ENCODE results near the gene NUCKS1.

Gene NUCKS1

DNA sequence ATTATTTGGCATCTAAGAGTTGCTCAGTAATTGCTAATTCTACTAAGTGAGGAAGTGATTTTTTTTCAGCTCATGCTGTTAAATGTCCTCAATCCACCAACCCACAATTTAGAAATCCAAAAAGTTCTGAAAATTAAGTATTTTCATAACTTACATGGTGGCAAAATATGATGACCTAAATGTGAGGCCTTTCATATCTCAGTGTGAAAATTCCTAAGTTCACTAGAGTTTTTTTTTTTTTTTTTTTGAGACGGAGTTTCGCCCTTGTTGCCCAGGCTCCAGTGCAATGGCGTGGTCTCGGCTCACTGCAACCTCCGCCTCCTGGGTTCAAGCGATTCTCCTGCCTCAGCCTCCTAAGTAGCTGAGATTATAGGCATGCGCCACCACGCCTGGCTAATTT lies 5.6 kb downstream of the NUCKS1 start:
- no peak for DNase-seq (ENCODE audit: low spot score)
- TF ChIP-seq, protein P1, sequence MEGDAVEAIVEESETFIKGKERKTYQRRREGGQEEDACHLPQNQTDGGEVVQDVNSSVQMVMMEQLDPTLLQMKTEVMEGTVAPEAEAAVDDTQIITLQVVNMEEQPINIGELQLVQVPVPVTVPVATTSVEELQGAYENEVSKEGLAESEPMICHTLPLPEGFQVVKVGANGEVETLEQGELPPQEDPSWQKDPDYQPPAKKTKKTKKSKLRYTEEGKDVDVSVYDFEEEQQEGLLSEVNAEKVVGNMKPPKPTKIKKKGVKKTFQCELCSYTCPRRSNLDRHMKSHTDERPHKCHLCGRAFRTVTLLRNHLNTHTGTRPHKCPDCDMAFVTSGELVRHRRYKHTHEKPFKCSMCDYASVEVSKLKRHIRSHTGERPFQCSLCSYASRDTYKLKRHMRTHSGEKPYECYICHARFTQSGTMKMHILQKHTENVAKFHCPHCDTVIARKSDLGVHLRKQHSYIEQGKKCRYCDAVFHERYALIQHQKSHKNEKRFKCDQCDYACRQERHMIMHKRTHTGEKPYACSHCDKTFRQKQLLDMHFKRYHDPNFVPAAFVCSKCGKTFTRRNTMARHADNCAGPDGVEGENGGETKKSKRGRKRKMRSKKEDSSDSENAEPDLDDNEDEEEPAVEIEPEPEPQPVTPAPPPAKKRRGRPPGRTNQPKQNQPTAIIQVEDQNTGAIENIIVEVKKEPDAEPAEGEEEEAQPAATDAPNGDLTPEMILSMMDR (IDR thresholded peaks at IDR 0.05; ENCODE audit: extremely low read depth, missing control alignments): no peak

DNA sequence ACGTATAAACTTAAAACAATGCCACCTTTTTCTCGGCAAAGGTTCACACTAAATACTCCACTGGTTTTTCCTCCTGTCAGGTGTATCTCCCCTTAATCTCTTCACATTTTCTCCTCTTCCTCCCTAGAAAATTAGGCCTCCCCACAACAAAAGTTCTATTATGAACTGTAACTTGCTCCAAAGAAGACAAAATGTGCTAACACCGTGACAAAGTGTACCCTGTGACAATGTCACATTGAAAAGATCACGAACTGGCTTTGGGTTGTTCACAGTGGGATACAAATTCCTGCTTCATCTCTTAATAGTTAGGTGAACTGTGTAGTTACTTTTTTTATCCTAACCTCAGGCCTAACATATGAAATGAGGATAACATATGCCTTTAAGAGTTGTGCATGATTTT lies 6.0 kb downstream of the NUCKS1 start:
- DNase-seq (ENCODE audit: low spot score): no peak

DNA sequence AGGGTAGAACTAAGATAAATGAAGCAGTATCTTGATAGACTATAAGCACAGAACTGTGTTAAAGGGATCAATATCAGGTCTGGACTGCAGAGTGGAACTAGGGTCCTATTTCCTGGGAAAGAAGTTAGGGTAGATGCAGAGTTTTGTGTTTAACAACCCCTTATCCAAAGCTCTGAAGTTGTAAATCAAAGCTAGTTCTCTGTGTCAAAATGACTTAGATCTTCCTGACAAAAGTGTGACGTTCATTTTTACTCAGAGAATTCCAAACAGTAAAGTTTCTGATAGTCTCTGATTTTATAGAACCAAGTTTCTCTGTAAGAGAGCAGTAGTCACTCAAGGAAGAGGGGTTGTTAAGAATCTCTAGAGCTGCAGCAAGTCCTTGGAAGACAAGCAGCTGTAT lies 8.3 kb downstream of the NUCKS1 start:
- TF ChIP-seq, protein P1 (IDR thresholded peaks at IDR 0.05; ENCODE audit: extremely low read depth, missing control alignments): no peak
- no peak for DNase-seq (ENCODE audit: low spot score)

More for the DNA sequence above, 6.0 kb downstream of the NUCKS1 start:
- TF ChIP-seq, protein P1 (IDR thresholded peaks at IDR 0.05; ENCODE audit: extremely low read depth, missing control alignments): no peak

DNA sequence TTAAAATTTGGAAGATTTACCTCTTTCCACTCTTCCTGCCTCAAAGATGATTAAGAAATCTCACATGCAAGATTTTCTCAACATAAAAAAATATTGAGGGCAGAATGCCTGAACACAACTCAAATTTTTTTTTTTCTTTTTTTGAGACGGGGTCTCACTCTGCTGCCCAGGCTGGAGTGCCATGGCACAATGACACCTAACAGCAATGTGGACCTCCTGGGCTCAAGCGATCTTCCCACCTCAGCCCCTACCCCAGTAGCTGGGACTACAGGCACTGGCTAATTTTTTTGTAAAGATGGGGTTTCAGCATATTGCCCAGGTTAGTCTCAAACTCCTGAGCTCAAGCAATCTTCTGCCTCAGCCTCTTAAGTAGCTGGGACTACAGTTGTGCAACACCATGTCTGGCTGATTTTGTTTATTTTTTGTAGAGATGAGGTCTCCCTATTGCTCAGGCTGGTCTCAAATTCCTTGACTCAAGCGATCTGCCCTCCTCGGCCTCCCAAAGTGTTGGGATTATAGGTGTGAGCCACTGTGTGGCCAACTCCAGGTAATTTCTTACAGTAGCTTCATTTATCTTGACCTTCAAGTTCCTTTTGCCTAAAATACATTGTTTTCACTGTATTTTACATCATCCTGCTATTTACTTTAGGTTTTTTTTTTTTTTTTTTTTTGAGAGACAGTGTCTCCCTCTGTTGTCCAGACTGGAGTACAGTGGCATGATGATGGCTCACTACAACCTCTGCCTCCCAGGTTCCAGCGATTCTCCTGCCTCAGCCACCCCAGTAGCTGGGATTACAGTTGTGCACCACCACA lies 10.4 kb downstream of the NUCKS1 start:
- no peak for DNase-seq (ENCODE audit: low spot score)
- TF ChIP-seq, protein P1 (IDR thresholded peaks at IDR 0.05; ENCODE audit: extremely low read depth, missing control alignments): no peak

DNA sequence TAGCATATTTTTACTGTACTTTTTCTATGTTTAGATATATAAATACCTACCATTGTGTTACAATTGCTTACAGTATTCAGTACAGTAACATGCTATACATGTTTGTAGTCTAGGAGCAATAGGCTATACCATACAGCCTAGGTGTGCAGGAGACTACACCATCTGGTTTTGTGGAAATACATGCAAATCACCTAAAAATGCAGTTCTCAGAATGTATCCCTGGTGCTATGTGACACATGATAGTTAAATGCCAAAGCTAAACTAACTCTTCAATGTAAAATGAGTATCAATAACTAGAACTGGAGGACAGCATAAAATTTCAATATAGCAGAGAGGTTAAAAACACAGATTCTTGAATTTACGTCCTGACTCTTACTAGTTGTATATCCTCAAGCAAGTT lies 14.8 kb downstream of the NUCKS1 start:
- TF ChIP-seq, protein P1 (IDR thresholded peaks at IDR 0.05; ENCODE audit: extremely low read depth, missing control alignments): no peak
- no peak for DNase-seq (ENCODE audit: low spot score)

DNA sequence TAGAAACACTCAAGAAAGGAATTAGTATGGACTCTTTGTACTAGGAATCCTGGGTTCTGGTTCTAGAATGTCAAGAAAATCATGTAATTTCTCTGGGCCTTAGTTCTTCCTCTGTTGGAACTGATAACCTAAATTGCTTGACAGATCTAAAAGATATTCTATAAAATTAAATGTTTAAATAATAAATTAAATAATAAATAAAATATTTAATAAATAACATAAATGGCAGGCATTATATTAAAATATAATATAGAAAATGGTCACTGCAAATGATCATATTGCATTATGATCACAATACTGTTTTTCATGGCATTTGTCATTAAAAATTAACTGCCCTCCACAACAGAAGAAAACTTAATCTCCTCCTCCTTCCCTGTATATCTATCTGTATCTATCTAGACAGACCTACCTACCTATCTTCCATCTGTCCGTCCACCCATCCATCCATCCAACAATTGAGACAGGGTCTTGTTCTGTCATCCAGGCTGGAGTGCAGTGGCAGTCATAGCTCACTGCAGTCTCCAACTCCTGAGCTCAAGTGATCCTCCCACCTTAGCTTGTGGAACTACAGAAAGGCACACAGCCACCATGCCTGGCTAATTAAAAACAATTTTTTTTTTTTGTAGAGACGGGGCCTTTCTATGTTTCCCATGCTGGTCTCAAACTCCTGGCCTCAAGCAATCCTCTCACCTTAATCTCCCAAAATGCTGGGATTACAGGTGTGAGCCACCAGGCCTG lies 16.4 kb downstream of the NUCKS1 start:
- TF ChIP-seq, protein P1 (IDR thresholded peaks at IDR 0.05; ENCODE audit: extremely low read depth, missing control alignments): no peak
- no peak for DNase-seq (ENCODE audit: low spot score)

DNA sequence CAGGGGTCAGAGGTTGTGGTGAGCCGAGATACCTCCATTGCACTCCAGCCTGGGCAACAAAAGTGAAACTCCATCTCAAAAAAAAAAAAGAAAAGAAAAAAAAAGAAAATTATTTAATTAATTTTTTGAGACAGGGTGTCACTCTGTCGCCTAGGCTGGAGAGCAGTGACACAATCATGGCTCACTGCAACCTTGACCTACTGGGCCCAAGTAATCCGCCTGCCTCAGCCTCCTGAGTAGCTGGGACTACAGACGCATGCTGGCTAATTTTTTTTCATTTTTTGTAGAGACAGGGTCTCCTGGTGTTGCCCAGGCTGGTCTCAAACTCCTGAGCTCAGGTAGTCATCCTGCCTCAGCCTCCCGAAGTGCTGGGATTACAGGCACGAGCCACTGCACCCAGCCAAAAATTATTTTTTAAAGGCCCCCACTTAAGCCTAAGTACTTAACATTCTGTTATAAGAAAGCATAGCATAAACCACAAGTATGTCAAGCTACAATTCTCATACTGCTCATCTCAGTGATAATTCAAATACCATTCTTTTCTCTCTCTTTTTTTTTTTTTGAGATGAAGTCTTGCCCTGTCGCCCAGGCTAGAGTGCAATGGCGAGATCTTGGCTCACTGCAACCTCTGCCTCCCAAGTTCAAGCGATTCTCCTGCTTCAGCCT lies 19.9 kb downstream of the NUCKS1 start:
- no peak for DNase-seq (ENCODE audit: low spot score)
- TF ChIP-seq, protein P1 (IDR thresholded peaks at IDR 0.05; ENCODE audit: extremely low read depth, missing control alignments): no peak

All from GM20000 (cell line).